ENCODE results near the gene LIN37. TPM values are rescaled to one million over a fixed set of nuclear protein-coding genes. Genes with fewer than 3 reads are reported as not detected.

LIN37 gene
- total and polyA plus RNA-seq, 5 donors from 2014 or later: 9.9 to 16.5 (median 11.7) TPM

- peak overlapping the region; percentile 86 to 99 (median 94) for H3K4me3 Mint-ChIP-seq
- Histone ChIP-seq H3K9me3 (ENCODE audit: control insufficient read depth in 2 of 2, low read length in 2 of 2) (no peaks in the 10 kb centered on the region), H3K36me3 (ENCODE audit: control insufficient read depth, insufficient read depth, low read length) (peaks cover 12% of the 10 kb centered on the region), H3K4me1 (ENCODE audit: control insufficient read depth, insufficient read depth, low read length, poor library complexity, severe bottlenecking) (peaks cover 67% of the 10 kb centered on the region), H3K27me3 (ENCODE audit: control insufficient read depth, insufficient read depth, low read length) (no peaks in the 10 kb centered on the region), H3K4me3 (ENCODE audit: low read depth, low read length) (peak overlapping the region; percentile 68), H3K27ac (ENCODE audit: insufficient read depth, low read length, poor library complexity, severe bottlenecking) (peak overlapping the region; percentile 95)
- H3K27ac Mint-ChIP-seq: peak overlapping the region; percentile 92 to 95 (median 95)
- ATAC-seq (ENCODE audit: low read depth in 2 of 2): peak; percentile 83
- peaks cover 11 to 71% (median 39%) of the 10 kb centered on the region in 4 donors for H3K4me1 Mint-ChIP-seq
- H3K9me3 Mint-ChIP-seq: peaks cover 0 to 1% (median 0%) of the 10 kb centered on the region in 7 donors
- H3K36me3 Mint-ChIP-seq: peaks cover 7% of the 10 kb centered on the region
- peak; percentile 94 to 98 (median 98) for DNase-seq
- H3K27me3 Mint-ChIP-seq: peaks cover 4% of the 10 kb centered on the region
Measured at GRCh38 chr19:35716801-35717664, 31.3 kb upstream of the LIN37 start.

GRCh38 chr19:35717665-35718344 lies 30.6 kb upstream of the LIN37 start, which contains the start of gene KMT2B:
KMT2B (plus strand) TSS chr19:35718003; CDS start chr19:35718019, 16 bp downstream.
- H3K4me1 Mint-ChIP-seq: peaks cover 8 to 63% (median 33%) of the 10 kb centered on the region in 4 donors

GRCh38 chr19:35718345-35719041 lies 29.9 kb upstream of the LIN37 start:
- Histone ChIP-seq H3K4me1 (ENCODE audit: control insufficient read depth, insufficient read depth, low read length, poor library complexity, severe bottlenecking) (peaks cover 52% of the 10 kb centered on the region), H3K36me3 (ENCODE audit: control insufficient read depth, insufficient read depth, low read length) (peaks cover 27% of the 10 kb centered on the region), H3K9me3 (ENCODE audit: control insufficient read depth in 2 of 2, low read length in 2 of 2) (no peaks in the 10 kb centered on the region), H3K4me3 (ENCODE audit: low read depth, low read length) (peak overlapping the region; percentile 62), H3K27me3 (ENCODE audit: control insufficient read depth, insufficient read depth, low read length) (no peaks in the 10 kb centered on the region), H3K27ac (ENCODE audit: insufficient read depth, low read length, poor library complexity, severe bottlenecking) (peak overlapping the region; percentile 68)
- Mint-ChIP-seq H3K4me1 (peaks cover 5 to 56% (median 28%) of the 10 kb centered on the region in 4 donors), H3K4me3 (peak overlapping the region; percentile 87 to 98 (median 93)), H3K27me3 (peaks cover 4% of the 10 kb centered on the region), H3K36me3 (peaks cover 11% of the 10 kb centered on the region), H3K9me3 (peaks cover 0 to 1% (median 0%) of the 10 kb centered on the region in 7 donors), H3K27ac (peak overlapping the region in 2 of 3 donors; percentile 90 to 93)
- ATAC-seq (ENCODE audit: low read depth in 2 of 2) (no peak), DNase-seq (peak; percentile 36 to 74 (median 52))

More at GRCh38 chr19:35717665-35718344, 30.6 kb upstream of the LIN37 start, which contains the start of gene KMT2B:
- peaks cover 0 to 1% (median 0%) of the 10 kb centered on the region in 7 donors for H3K9me3 Mint-ChIP-seq
- no peaks in the 10 kb centered on the region for H3K27me3 ChIP-seq (ENCODE audit: control insufficient read depth, insufficient read depth, low read length)
- H3K27ac Mint-ChIP-seq: peak within 1 kb of the TSS; percentile 92 to 95 (median 95)
- peaks cover 20% of the 10 kb centered on the region for H3K36me3 ChIP-seq (ENCODE audit: control insufficient read depth, insufficient read depth, low read length)
- DNase-seq (no peak), ATAC-seq (ENCODE audit: low read depth in 2 of 2) (peak in 1 of 2 donors; percentile 24)
- peak within 1 kb of the TSS; percentile 87 to 99 (median 95) for H3K4me3 Mint-ChIP-seq
- no peaks in the 10 kb centered on the region for H3K9me3 ChIP-seq (ENCODE audit: control insufficient read depth in 2 of 2, low read length in 2 of 2)
- peaks cover 7% of the 10 kb centered on the region for H3K36me3 Mint-ChIP-seq
- H3K27me3 Mint-ChIP-seq: peaks cover 4% of the 10 kb centered on the region
- peak within 1 kb of the TSS; percentile 95 for H3K27ac ChIP-seq (ENCODE audit: insufficient read depth, low read length, poor library complexity, severe bottlenecking)
- peaks cover 59% of the 10 kb centered on the region for H3K4me1 ChIP-seq (ENCODE audit: control insufficient read depth, insufficient read depth, low read length, poor library complexity, severe bottlenecking)
- H3K4me3 ChIP-seq (ENCODE audit: low read depth, low read length): peak within 1 kb of the TSS; percentile 68

GRCh38 chr19:35719402-35720162 lies 28.8 kb upstream of the LIN37 start:
- H3K9me3 ChIP-seq (ENCODE audit: control insufficient read depth in 2 of 2, low read length in 2 of 2): no peaks in the 10 kb centered on the region
- Mint-ChIP-seq H3K4me3 (peak overlapping the region; percentile 87 to 98 (median 93)), H3K27me3 (peaks cover 4% of the 10 kb centered on the region), H3K4me1 (peaks cover 5 to 45% (median 19%) of the 10 kb centered on the region in 4 donors), H3K27ac (peak overlapping the region in 2 of 3 donors; percentile 73 to 90), H3K9me3 (peaks cover 0 to 1% (median 0%) of the 10 kb centered on the region in 7 donors), H3K36me3 (peaks cover 11% of the 10 kb centered on the region)
- no peak for ATAC-seq (ENCODE audit: low read depth in 2 of 2)
- H3K4me1 ChIP-seq (ENCODE audit: control insufficient read depth, insufficient read depth, low read length, poor library complexity, severe bottlenecking): peaks cover 41% of the 10 kb centered on the region
- peak overlapping the region; percentile 62 for H3K4me3 ChIP-seq (ENCODE audit: low read depth, low read length)
- DNase-seq: no peak
- H3K27me3 ChIP-seq (ENCODE audit: control insufficient read depth, insufficient read depth, low read length): no peaks in the 10 kb centered on the region
- H3K36me3 ChIP-seq (ENCODE audit: control insufficient read depth, insufficient read depth, low read length): peaks cover 37% of the 10 kb centered on the region
- no peak overlapping the region for H3K27ac ChIP-seq (ENCODE audit: insufficient read depth, low read length, poor library complexity, severe bottlenecking)

- no peak overlapping the region for H3K4me3 ChIP-seq (ENCODE audit: low read depth, low read length)
- no peak overlapping the region for H3K27ac Mint-ChIP-seq
- peak overlapping the region in 3 of 4 donors; percentile 33 to 67 (median 61) for H3K4me3 Mint-ChIP-seq
Measured at GRCh38 chr19:35720163-35720524, 28.2 kb upstream of the LIN37 start.

GRCh38 chr19:35720648-35721047 lies 27.7 kb upstream of the LIN37 start:
- Histone ChIP-seq H3K36me3 (ENCODE audit: control insufficient read depth, insufficient read depth, low read length) (peaks cover 48% of the 10 kb centered on the region), H3K9me3 (ENCODE audit: control insufficient read depth in 2 of 2, low read length in 2 of 2) (no peaks in the 10 kb centered on the region), H3K27ac (ENCODE audit: insufficient read depth, low read length, poor library complexity, severe bottlenecking) (no peak overlapping the region), H3K4me1 (ENCODE audit: control insufficient read depth, insufficient read depth, low read length, poor library complexity, severe bottlenecking) (peaks cover 31% of the 10 kb centered on the region), H3K4me3 (ENCODE audit: low read depth, low read length) (no peak overlapping the region), H3K27me3 (ENCODE audit: control insufficient read depth, insufficient read depth, low read length) (no peaks in the 10 kb centered on the region)
- Mint-ChIP-seq H3K27me3 (peaks cover 4% of the 10 kb centered on the region), H3K9me3 (peaks cover 0 to 1% (median 0%) of the 10 kb centered on the region in 7 donors), H3K4me3 (peak overlapping the region in 2 of 4 donors; percentile 61 to 68), H3K27ac (no peak overlapping the region), H3K36me3 (peaks cover 17% of the 10 kb centered on the region), H3K4me1 (peaks cover 0 to 37% (median 14%) of the 10 kb centered on the region in 4 donors)
- ATAC-seq (ENCODE audit: low read depth in 2 of 2) (no peak), DNase-seq (no peak)

More at GRCh38 chr19:35720163-35720524, 28.2 kb upstream of the LIN37 start:
- Mint-ChIP-seq H3K4me1 (peaks cover 0 to 40% (median 15%) of the 10 kb centered on the region in 4 donors), H3K36me3 (peaks cover 14% of the 10 kb centered on the region), H3K27me3 (peaks cover 4% of the 10 kb centered on the region), H3K9me3 (peaks cover 0 to 1% (median 0%) of the 10 kb centered on the region in 7 donors)
- Histone ChIP-seq H3K27me3 (ENCODE audit: control insufficient read depth, insufficient read depth, low read length) (no peaks in the 10 kb centered on the region), H3K36me3 (ENCODE audit: control insufficient read depth, insufficient read depth, low read length) (peaks cover 43% of the 10 kb centered on the region), H3K9me3 (ENCODE audit: control insufficient read depth in 2 of 2, low read length in 2 of 2) (no peaks in the 10 kb centered on the region), H3K4me1 (ENCODE audit: control insufficient read depth, insufficient read depth, low read length, poor library complexity, severe bottlenecking) (peaks cover 36% of the 10 kb centered on the region), H3K27ac (ENCODE audit: insufficient read depth, low read length, poor library complexity, severe bottlenecking) (no peak overlapping the region)
- no peak for ATAC-seq (ENCODE audit: low read depth in 2 of 2)
- DNase-seq: no peak

All from CD4-positive, CD25-positive, alpha-beta regulatory T cell (primary cell).